Measurements from ENCODE around the gene TTYH1. TPM values are rescaled to one million over a fixed set of nuclear protein-coding genes. Genes with fewer than 3 reads are reported as not detected.

Gene TTYH1
- total and polyA plus RNA-seq, 2 donors (not counting 3 experiments of a cell fraction or from before 2014, with no cell fraction given), result not detected

GRCh38 chr19:54415901-54416673 lies 823 bp downstream of the TTYH1 start:
- H4K20me1 ChIP-seq (replicated peaks; ENCODE audit: control insufficient read depth, extremely low read depth, insufficient read depth, low read length), result no peaks in the 10 kb centered on the region
- DNase-seq (ENCODE audit: low read depth, low spot score) (no peak), FAIRE-seq (no peak)
- H3K9me1 ChIP-seq (replicated peaks; ENCODE audit: control insufficient read depth, extremely low read depth, insufficient read depth, low read length), result no peaks in the 10 kb centered on the region
- ChIA-PET POLR2A (no interaction called here), CTCF (no interaction called here)
- no TSS peak for BruUV-seq (replicated peaks)
- dilution Hi-C loops (cut with MboI; ENCODE audit: extremely low pct_ligation_motif_present, low sequenced_read_pairs) (no loop called here), intact Hi-C loops (cut with micrococcal nuclease) (no loop called here)
- H3K9ac ChIP-seq (replicated peaks; ENCODE audit: extremely low read depth, insufficient read depth, low read length), result no peak overlapping the region
- peaks cover 32 to 40% of the 10 kb centered on the region in 2 experiments for H3K27me3 ChIP-seq (ENCODE audit: control insufficient read depth in 2 of 2, insufficient read depth in 2 of 2, low read length in 2 of 2)
- no peak overlapping the region for H3K4me3 ChIP-seq (replicated peaks in 1 of 3; ENCODE audit: insufficient read depth in 1 of 3, low read depth in 1 of 3, low read length in 3 of 3)
- H3K79me2 ChIP-seq (ENCODE audit: control insufficient read depth, insufficient read depth, low read length), result no peaks in the 10 kb centered on the region
- no peaks in the 10 kb centered on the region for H3K4me1 ChIP-seq (ENCODE audit: control insufficient read depth, extremely low read depth, insufficient read depth, low read length)
- H2AFZ ChIP-seq (ENCODE audit: low read depth, low read length), result no peak overlapping the region
- H3K27ac ChIP-seq (ENCODE audit: insufficient read depth, low read depth, low read length), result no peak overlapping the region
- no peaks in the 10 kb centered on the region for H3K9me3 ChIP-seq (replicated peaks; ENCODE audit: control insufficient read depth, insufficient read depth, low read length)
- H3K36me3 ChIP-seq (ENCODE audit: control insufficient read depth in 2 of 2, extremely low read depth in 1 of 2, insufficient read depth in 2 of 2, low read length in 2 of 2), result no peaks in the 10 kb centered on the region
- TF ChIP-seq JUN (IDR thresholded peaks at IDR 0.05; ENCODE audit: borderline replicate concordance, insufficient read depth, insufficient read length, low read depth) (no peak), EZH2 (IDR thresholded peaks at IDR 0.05; ENCODE audit: borderline replicate concordance, low read depth, low read length, severe bottlenecking) (peak; percentile 78)
- no peak overlapping the region for H3K4me2 ChIP-seq (ENCODE audit: insufficient read depth, low read length)

GRCh38 chr19:54416695-54417491 lies 1.6 kb downstream of the TTYH1 start:
- no peaks in the 10 kb centered on the region for H3K36me3 ChIP-seq (ENCODE audit: control insufficient read depth in 2 of 2, extremely low read depth in 1 of 2, insufficient read depth in 2 of 2, low read length in 2 of 2)
- H3K4me2 ChIP-seq (ENCODE audit: insufficient read depth, low read length), result no peak overlapping the region
- intact Hi-C loops (cut with micrococcal nuclease), result no loop called here
- CTCF ChIA-PET, result no interaction called here
- FAIRE-seq (no peak), DNase-seq (ENCODE audit: low read depth, low spot score) (no peak)
- no peak overlapping the region for H3K27ac ChIP-seq (ENCODE audit: insufficient read depth, low read depth, low read length)
- POLR2A ChIA-PET, result no interaction called here
- H3K79me2 ChIP-seq (ENCODE audit: control insufficient read depth, insufficient read depth, low read length), result no peaks in the 10 kb centered on the region
- H3K9me1 ChIP-seq (replicated peaks; ENCODE audit: control insufficient read depth, extremely low read depth, insufficient read depth, low read length), result no peaks in the 10 kb centered on the region
- no peak overlapping the region for H3K9ac ChIP-seq (replicated peaks; ENCODE audit: extremely low read depth, insufficient read depth, low read length)
- no peak overlapping the region for H3K4me3 ChIP-seq (replicated peaks in 1 of 3; ENCODE audit: insufficient read depth in 1 of 3, low read depth in 1 of 3, low read length in 3 of 3)
- no peaks in the 10 kb centered on the region for H3K4me1 ChIP-seq (ENCODE audit: control insufficient read depth, extremely low read depth, insufficient read depth, low read length)
- dilution Hi-C loops (cut with MboI; ENCODE audit: extremely low pct_ligation_motif_present, low sequenced_read_pairs), result no loop called here
- no peak for TF ChIP-seq MAX (IDR thresholded peaks at IDR 0.05; ENCODE audit: insufficient read depth, insufficient read length)
- no peak for TF ChIP-seq CTCF (IDR thresholded peaks at IDR 0.05; ENCODE audit: extremely low read depth in 1 of 2, insufficient read depth in 1 of 2, low read depth in 1 of 2, low read length in 2 of 2)
- TF ChIP-seq FOS (IDR thresholded peaks at IDR 0.05; ENCODE audit: borderline replicate concordance, insufficient read depth, low read length), result no peak
- TF ChIP-seq JUN (IDR thresholded peaks at IDR 0.05; ENCODE audit: borderline replicate concordance, insufficient read depth, insufficient read length, low read depth), result no peak
- no peak for TF ChIP-seq MYC (IDR thresholded peaks at IDR 0.05; ENCODE audit: low read depth, low read length)
- BruUV-seq (replicated peaks), result no TSS peak
- peaks cover 36 to 47% of the 10 kb centered on the region in 2 experiments for H3K27me3 ChIP-seq (ENCODE audit: control insufficient read depth in 2 of 2, insufficient read depth in 2 of 2, low read length in 2 of 2)
- no peak overlapping the region for H2AFZ ChIP-seq (ENCODE audit: low read depth, low read length)
- no peaks in the 10 kb centered on the region for H3K9me3 ChIP-seq (replicated peaks; ENCODE audit: control insufficient read depth, insufficient read depth, low read length)
- no peaks in the 10 kb centered on the region for H4K20me1 ChIP-seq (replicated peaks; ENCODE audit: control insufficient read depth, extremely low read depth, insufficient read depth, low read length)
